WTC11 (cell line): ENCODE data around the gene DNAJC17.

Experiments
- USF2 ChIP-seq: sonication (generic); formaldehyde crosslinking; IDR thresholded peaks from 2 replicates; pipeline ENCODE4 v1.8.1; 2023; ENCODE audit warnings: mild to moderate bottlenecking, missing genetic modification reagents, moderate library complexity
- TF ChIP-seq, protein P1 (sequence below): fragments of 200-600 bp; IDR thresholded peaks from 2 replicates; pipeline ENCODE4 v1.8.0; 2022; ENCODE audit warnings: antibody characterized with exemption

DNA sequence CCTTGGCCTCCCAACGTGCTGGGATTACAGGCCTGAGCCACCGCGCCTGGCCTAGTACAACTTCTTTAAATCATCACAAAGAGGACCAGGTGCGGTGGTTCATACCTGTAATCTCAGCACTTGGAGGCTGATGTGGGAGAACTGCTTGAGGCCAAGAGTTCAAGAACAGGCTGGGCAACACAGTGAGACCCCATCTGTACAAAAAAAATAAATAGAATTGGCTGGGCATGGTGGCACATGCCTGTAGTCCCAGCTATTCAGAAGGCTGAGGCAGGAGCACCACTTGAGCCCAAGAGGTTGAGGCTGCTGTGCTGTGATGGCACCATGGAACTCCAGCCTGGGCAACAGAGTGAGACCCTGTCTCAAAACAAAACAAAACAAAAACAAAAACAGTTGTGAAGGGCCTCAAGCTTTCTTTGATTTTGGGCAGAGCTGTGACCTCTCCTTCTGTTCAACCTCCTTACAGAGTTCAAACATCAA, 58.1 kb downstream of the DNAJC17 start:
- TF ChIP-seq, protein P1, sequence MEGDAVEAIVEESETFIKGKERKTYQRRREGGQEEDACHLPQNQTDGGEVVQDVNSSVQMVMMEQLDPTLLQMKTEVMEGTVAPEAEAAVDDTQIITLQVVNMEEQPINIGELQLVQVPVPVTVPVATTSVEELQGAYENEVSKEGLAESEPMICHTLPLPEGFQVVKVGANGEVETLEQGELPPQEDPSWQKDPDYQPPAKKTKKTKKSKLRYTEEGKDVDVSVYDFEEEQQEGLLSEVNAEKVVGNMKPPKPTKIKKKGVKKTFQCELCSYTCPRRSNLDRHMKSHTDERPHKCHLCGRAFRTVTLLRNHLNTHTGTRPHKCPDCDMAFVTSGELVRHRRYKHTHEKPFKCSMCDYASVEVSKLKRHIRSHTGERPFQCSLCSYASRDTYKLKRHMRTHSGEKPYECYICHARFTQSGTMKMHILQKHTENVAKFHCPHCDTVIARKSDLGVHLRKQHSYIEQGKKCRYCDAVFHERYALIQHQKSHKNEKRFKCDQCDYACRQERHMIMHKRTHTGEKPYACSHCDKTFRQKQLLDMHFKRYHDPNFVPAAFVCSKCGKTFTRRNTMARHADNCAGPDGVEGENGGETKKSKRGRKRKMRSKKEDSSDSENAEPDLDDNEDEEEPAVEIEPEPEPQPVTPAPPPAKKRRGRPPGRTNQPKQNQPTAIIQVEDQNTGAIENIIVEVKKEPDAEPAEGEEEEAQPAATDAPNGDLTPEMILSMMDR, result no peak
- no peak for TF ChIP-seq USF2 (CRISPR knock-in tag)
